GM12878 (cell line): ENCODE results near the gene AKR1B1. TPM values are rescaled to one million over a fixed set of nuclear protein-coding genes. Genes with fewer than 3 reads are reported as not detected.

Experiments used
- ATAC-seq: fragments of 200-7000 bp; cut with Tn5 transposase; 3 replicates; pipeline ENCODE4 v1.9.1; 2020; ENCODE audit warnings: mild to moderate bottlenecking, moderate library complexity
- BruUV-seq: library from RNA; stranded (reverse); fragments of 400-500 nt; replicated peaks from 2 replicates; lab custom pipeline; 2021; lab: Mats Ljungman, UMichigan
- CTCF ChIA-PET: fragments of 300-600 bp; sonication (Branson Sonifier 250); formaldehyde crosslinking; extraction: SDS; loops from one replicate; lab custom pipeline; 2021; ENCODE audit warnings: inconsistent platforms; lab: Yijun Ruan, JAX
- POLR2A ChIA-PET: fragments of 350-600 bp; formaldehyde crosslinking; extraction: SDS; loops from one replicate; lab custom pipeline; 2021; ENCODE audit warnings: inconsistent platforms; lab: Charles Lee
- RAD21 ChIA-PET: fragments of 300-600 bp; sonication (Branson Sonifier 250); formaldehyde crosslinking; loops from one replicate; lab custom pipeline; 2023; ENCODE audit warnings: antibody characterized with exemption; ENCODE audit not compliant: unreplicated experiment; lab: Charles Lee
- SMC1A ChIA-PET: fragments of 300-600 bp; sonication (Branson Sonifier 250); formaldehyde crosslinking; loops from one replicate; lab custom pipeline; 2023; ENCODE audit not compliant: unreplicated experiment, uncharacterized antibody; lab: Charles Lee
- DNase-seq: peaks from one replicate; pipeline ENCODE4 v3.0.0-alpha.2; 2011; ENCODE audit warnings: low read depth, low spot score
- FAIRE-seq: peaks from 3 replicates; lab custom pipeline; 2011; peaks lifted over from hg19 to GRCh38; lab: Jason Lieb, UNC
- H2AFZ ChIP-seq: 2 replicates; pipeline ENCODE4 v1.6.0; 2011; ENCODE audit warnings: low read depth, low read length, control low read depth; ENCODE audit not compliant: control insufficient read depth
- H3K27ac ChIP-seq: 2 replicates; pipeline ENCODE4 v1.5.1; 2011; ENCODE audit warnings: control low read depth; ENCODE audit not compliant: control insufficient read depth, insufficient read depth
- H3K27me3 ChIP-seq, 2 experiments: replicated peaks in 1 of 2; 2 replicates each; pipeline versions ENCODE4 v1.6.0 to v1.6.1; 2011; ENCODE audit warnings: low read length in 1 of 2; ENCODE audit not compliant: control insufficient read depth in 2 of 2, insufficient read depth in 2 of 2
- H3K36me3 ChIP-seq, 2 experiments: 2 replicates each; pipeline ENCODE4 v1.5.1; 2011; ENCODE audit warnings: low read length in 1 of 2; ENCODE audit not compliant: control insufficient read depth in 2 of 2, insufficient read depth in 2 of 2
- H3K4me1 ChIP-seq: 2 replicates; pipeline ENCODE4 v1.6.1; 2011; ENCODE audit warnings: mild to moderate bottlenecking, low read length, moderate library complexity, mixed read lengths; ENCODE audit not compliant: control insufficient read depth, insufficient read depth
- H3K4me2 ChIP-seq: 2 replicates; pipeline ENCODE4 v1.6.0; 2011; ENCODE audit warnings: control low read depth; ENCODE audit not compliant: control insufficient read depth, insufficient read depth
- H3K4me3 ChIP-seq: fragments of 200-600 bp; sonication (generic); 2 replicates; pipeline ENCODE4 v1.5.1; 2016
- H3K79me2 ChIP-seq: 2 replicates; pipeline ENCODE4 v1.6.0; 2011; ENCODE audit warnings: low read length; ENCODE audit not compliant: control insufficient read depth, insufficient read depth
- H3K9ac ChIP-seq: 2 replicates; pipeline ENCODE4 v1.8.0; 2011; ENCODE audit warnings: low read length, control low read depth, mixed read lengths; ENCODE audit not compliant: control insufficient read depth, insufficient read depth
- H3K9me3 ChIP-seq: replicated peaks from 3 replicates; pipeline ENCODE4 v1.5.1; 2011; ENCODE audit warnings: mild to moderate bottlenecking, low read length; ENCODE audit not compliant: control insufficient read depth, insufficient read depth
- H4K20me1 ChIP-seq: 2 replicates; pipeline ENCODE4 v1.6.0; 2011; ENCODE audit not compliant: control insufficient read depth, insufficient read depth
- CBFB ChIP-seq: IDR thresholded peaks from 2 replicates; pipeline ENCODE4 v1.6.1; 2016; ENCODE audit warnings: antibody characterized with exemption, low read depth
- CEBPB ChIP-seq, 2 experiments: fragments of 150-350 bp in 1 of 2; IDR thresholded peaks; 2 replicates each; pipeline ENCODE4 v1.6.1; 2012 to 2014; ENCODE audit warnings: low read depth in 2 of 2, low read length in 2 of 2, borderline replicate concordance in 1 of 2, inconsistent platforms in 1 of 2
- E2F4 ChIP-seq: IDR thresholded peaks from 2 replicates; pipeline ENCODE4 v1.6.1; 2012; ENCODE audit warnings: low read depth, low read length, improper control_type of control experiment
- HCFC1 ChIP-seq: fragments of 150-350 bp; IDR thresholded peaks from 2 replicates; pipeline ENCODE4 v1.6.1; 2014; ENCODE audit warnings: low read length
- HDAC6 ChIP-seq: fragments of 200-600 bp; sonication (generic); IDR thresholded peaks from one replicate; pipeline ENCODE4 v1.8.0; 2017; ENCODE audit warnings: antibody characterized with exemption; ENCODE audit not compliant: unreplicated experiment
- JUND ChIP-seq: IDR thresholded peaks from 2 replicates; pipeline ENCODE4 v1.6.1; 2012; ENCODE audit warnings: low read depth, mild to moderate bottlenecking, low read length, improper control_type of control experiment, moderate library complexity
- MTA2 ChIP-seq: fragments of 450-650 bp; IDR thresholded peaks from 2 replicates; pipeline ENCODE4 v1.6.1; 2016; ENCODE audit warnings: low read depth, mild to moderate bottlenecking, moderate library complexity
- NFYA ChIP-seq: IDR thresholded peaks from 2 replicates; pipeline ENCODE4 v1.6.1; 2011; ENCODE audit warnings: low read depth, mild to moderate bottlenecking, low read length, improper control_type of control experiment, borderline replicate concordance
- NFYB ChIP-seq: IDR thresholded peaks from 2 replicates; pipeline ENCODE4 v1.6.1; 2011; ENCODE audit warnings: low read depth, mild to moderate bottlenecking, low read length, improper control_type of control experiment, moderate library complexity; ENCODE audit not compliant: insufficient read depth
- PAX5 ChIP-seq: IDR thresholded peaks from 2 replicates; pipeline ENCODE4 v1.6.1; 2011; ENCODE audit warnings: low read depth, low read length, borderline replicate concordance
- SMAD5 ChIP-seq: IDR thresholded peaks from 2 replicates; pipeline ENCODE4 v1.6.1; 2016; ENCODE audit warnings: antibody characterized with exemption, low read depth
- SUPT20H ChIP-seq: IDR thresholded peaks from 2 replicates; pipeline ENCODE4 v1.6.1; 2011; ENCODE audit warnings: low read depth, mild to moderate bottlenecking, low read length, moderate library complexity, borderline replicate concordance; ENCODE audit not compliant: control insufficient read depth
- WGBS: methylation state at CpG from one replicate; pipeline ENCODE4 v1.1.6; 2016; ENCODE audit warnings: low lambda C conversion rate; ENCODE audit not compliant: insufficient replicate concordance, insufficient coverage; ENCODE audit errors: missing lambda C conversion rate; 5-methylcytosine and 5-hydroxymethylcytosine counted together
- in situ Hi-C: fragments of 300-500 bp; cut with MboI; formaldehyde crosslinking; loops from 9 replicates; pipeline ENCODE4 v1.14.3; 2018; ENCODE audit warnings: mixed read lengths
- intact Hi-C: fragments of 100-400 bp; cut with micrococcal nuclease; formaldehyde crosslinking; loops from one replicate; pipeline ENCODE4 v1.14.2; 2022; ENCODE audit not compliant: unreplicated experiment
- polyA plus RNA-seq, 11 experiments: library from polyadenylated mRNA; depleted of rRNA in 4 of 11; unstranded in 6 of 11; stranded (reverse) in 5 of 11; fragments of >200 nt; fragmentation: Nextera tagmentation in 4 of 11; fragmentation: Illumina TruSeq in 1 of 11; extraction: Ambion mirVana in 4 of 11; extraction: Trizol in 1 of 11; gene quantifications; 1 replicate in 1 of 11; 2 replicates in 10 of 11; pipeline versions ENCODE4 v1.2.1 to v1.2.3, GENCODE V29; 2011 to 2016; ENCODE audit warnings: inconsistent platforms in 2 of 11, missing spikeins in 2 of 11, low read depth in 1 of 11
- total RNA-seq, 4 experiments: library from RNA; depleted of rRNA in 3 of 4; stranded (reverse); fragments of >200 nt in 3 of 4; fragmentation: Illumina TruSeq in 1 of 4; extraction: Trizol in 1 of 4; gene quantifications; 2 replicates each; pipeline versions ENCODE4 v1.2.1 to v1.2.3, GENCODE V29; 2013 to 2021
- TF ChIP-seq, protein P1 (sequence below): IDR thresholded peaks from 2 replicates; pipeline ENCODE4 v1.6.1; 2011; ENCODE audit warnings: borderline replicate concordance, low read depth, mild to moderate bottlenecking, moderate library complexity, low read length; ENCODE audit not compliant: insufficient read depth, poor library complexity, severe bottlenecking
- TF ChIP-seq, protein P2 (sequence below): fragments of 450-650 bp; IDR thresholded peaks from 2 replicates; pipeline ENCODE4 v1.6.1; 2016; ENCODE audit warnings: mild to moderate bottlenecking
- TF ChIP-seq, protein P3 (sequence below): fragments of 150-350 bp; IDR thresholded peaks from 2 replicates; pipeline ENCODE4 v1.6.1; 2014; ENCODE audit warnings: mild to moderate bottlenecking, low read depth, low read length
- TF ChIP-seq, protein P4 (sequence below): IDR thresholded peaks from 2 replicates; pipeline ENCODE4 v1.6.1; 2011; ENCODE audit warnings: mild to moderate bottlenecking, low read depth, low read length, moderate library complexity; ENCODE audit not compliant: insufficient replicate concordance

AKR1B1 gene
- total and polyA plus RNA-seq, 10 of the 15 experiments (the other 5 are each of a cell fraction or from before 2014, with no cell fraction given), result 40.4 to 252 (median 156) TPM

GRCh38 chr7:134394056-134394455 lies 64.8 kb downstream of the AKR1B1 start:
- H3K79me2 ChIP-seq, result no peaks in the 10 kb centered on the region
- intact Hi-C loops, result no loop called here
- POLR2A ChIA-PET, result no interaction called here
- no peaks in the 10 kb centered on the region for H3K4me1 ChIP-seq
- no TSS peak for BruUV-seq
- SMC1A ChIA-PET, result no interaction called here
- FAIRE-seq, result no peak
- no peak overlapping the region for H3K9ac ChIP-seq
- ATAC-seq, result no peak
- no peaks in the 10 kb centered on the region for H3K27me3 ChIP-seq
- H2AFZ ChIP-seq, result no peak overlapping the region
- RAD21 ChIA-PET, result no interaction called here
- in situ Hi-C loops, result no loop called here
- TF ChIP-seq HCFC1 (no peak), E2F4 (no peak), CEBPB (IDR thresholded peaks at IDR 0.05; ENCODE audit: borderline replicate concordance in 1 of 2, low read depth in 2 of 2, low read length in 2 of 2) (no peak), PAX5 (no peak), MTA2 (no peak), HDAC6 (no peak), JUND (no peak), SUPT20H (no peak), NFYA (no peak), SMAD5 (no peak), CBFB (no peak), NFYB (no peak)
- TF ChIP-seq, protein P1, sequence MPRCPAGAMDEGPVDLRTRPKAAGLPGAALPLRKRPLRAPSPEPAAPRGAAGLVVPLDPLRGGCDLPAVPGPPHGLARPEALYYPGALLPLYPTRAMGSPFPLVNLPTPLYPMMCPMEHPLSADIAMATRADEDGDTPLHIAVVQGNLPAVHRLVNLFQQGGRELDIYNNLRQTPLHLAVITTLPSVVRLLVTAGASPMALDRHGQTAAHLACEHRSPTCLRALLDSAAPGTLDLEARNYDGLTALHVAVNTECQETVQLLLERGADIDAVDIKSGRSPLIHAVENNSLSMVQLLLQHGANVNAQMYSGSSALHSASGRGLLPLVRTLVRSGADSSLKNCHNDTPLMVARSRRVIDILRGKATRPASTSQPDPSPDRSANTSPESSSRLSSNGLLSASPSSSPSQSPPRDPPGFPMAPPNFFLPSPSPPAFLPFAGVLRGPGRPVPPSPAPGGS, result no peak
- TF ChIP-seq, protein P2, sequence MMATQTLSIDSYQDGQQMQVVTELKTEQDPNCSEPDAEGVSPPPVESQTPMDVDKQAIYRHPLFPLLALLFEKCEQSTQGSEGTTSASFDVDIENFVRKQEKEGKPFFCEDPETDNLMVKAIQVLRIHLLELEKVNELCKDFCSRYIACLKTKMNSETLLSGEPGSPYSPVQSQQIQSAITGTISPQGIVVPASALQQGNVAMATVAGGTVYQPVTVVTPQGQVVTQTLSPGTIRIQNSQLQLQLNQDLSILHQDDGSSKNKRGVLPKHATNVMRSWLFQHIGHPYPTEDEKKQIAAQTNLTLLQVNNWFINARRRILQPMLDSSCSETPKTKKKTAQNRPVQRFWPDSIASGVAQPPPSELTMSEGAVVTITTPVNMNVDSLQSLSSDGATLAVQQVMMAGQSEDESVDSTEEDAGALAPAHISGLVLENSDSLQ, result no peak
- TF ChIP-seq, protein P3, sequence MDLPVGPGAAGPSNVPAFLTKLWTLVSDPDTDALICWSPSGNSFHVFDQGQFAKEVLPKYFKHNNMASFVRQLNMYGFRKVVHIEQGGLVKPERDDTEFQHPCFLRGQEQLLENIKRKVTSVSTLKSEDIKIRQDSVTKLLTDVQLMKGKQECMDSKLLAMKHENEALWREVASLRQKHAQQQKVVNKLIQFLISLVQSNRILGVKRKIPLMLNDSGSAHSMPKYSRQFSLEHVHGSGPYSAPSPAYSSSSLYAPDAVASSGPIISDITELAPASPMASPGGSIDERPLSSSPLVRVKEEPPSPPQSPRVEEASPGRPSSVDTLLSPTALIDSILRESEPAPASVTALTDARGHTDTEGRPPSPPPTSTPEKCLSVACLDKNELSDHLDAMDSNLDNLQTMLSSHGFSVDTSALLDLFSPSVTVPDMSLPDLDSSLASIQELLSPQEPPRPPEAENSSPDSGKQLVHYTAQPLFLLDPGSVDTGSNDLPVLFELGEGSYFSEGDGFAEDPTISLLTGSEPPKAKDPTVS, result no peak
- TF ChIP-seq, protein P4, sequence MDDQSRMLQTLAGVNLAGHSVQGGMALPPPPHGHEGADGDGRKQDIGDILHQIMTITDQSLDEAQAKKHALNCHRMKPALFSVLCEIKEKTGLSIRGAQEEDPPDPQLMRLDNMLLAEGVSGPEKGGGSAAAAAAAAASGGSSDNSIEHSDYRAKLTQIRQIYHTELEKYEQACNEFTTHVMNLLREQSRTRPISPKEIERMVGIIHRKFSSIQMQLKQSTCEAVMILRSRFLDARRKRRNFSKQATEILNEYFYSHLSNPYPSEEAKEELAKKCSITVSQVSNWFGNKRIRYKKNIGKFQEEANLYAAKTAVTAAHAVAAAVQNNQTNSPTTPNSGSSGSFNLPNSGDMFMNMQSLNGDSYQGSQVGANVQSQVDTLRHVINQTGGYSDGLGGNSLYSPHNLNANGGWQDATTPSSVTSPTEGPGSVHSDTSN, result no peak
- H3K36me3 ChIP-seq, result no peaks in the 10 kb centered on the region
- H3K4me2 ChIP-seq, result no peak overlapping the region
- H3K27ac ChIP-seq, result no peak overlapping the region
- H3K4me3 ChIP-seq, result no peak overlapping the region
- CTCF ChIA-PET, result no interaction called here
- H3K9me3 ChIP-seq, result no peaks in the 10 kb centered on the region; the same call in 2 of the 3 replicates
- WGBS, result 40% methylated on average over 5 of the region's 5 CpGs
- DNase-seq, result no peak
- H4K20me1 ChIP-seq, result no peaks in the 10 kb centered on the region
